Measurements from ENCODE around the gene RASA3. TPM values are rescaled to one million over a fixed set of nuclear protein-coding genes. Genes with fewer than 3 reads are reported as not detected.

Gene RASA3
- total RNA-seq, 1 donor from 2014 or later = 29.9 TPM

GRCh38 chr13:114018461-114019055, 113.9 kb downstream of the RASA3 start:
- no peaks in the 10 kb centered on the region for H3K9me3 Mint-ChIP-seq (ENCODE audit: low read depth)
- no peak overlapping the region for H3K27ac Mint-ChIP-seq (ENCODE audit: unreplicated experiment)
- H3K4me1 Mint-ChIP-seq (ENCODE audit: low read depth) = no peaks in the 10 kb centered on the region
- peaks cover 23% of the 10 kb centered on the region for H3K36me3 Mint-ChIP-seq (ENCODE audit: low read depth)
- H3K4me3 Mint-ChIP-seq (ENCODE audit: unreplicated experiment) = no peak overlapping the region
- TF ChIP-seq CTCF (IDR thresholded peaks at IDR 0.05) = no peak
- H3K27me3 Mint-ChIP-seq (ENCODE audit: low read depth) = no peaks in the 10 kb centered on the region
- DNase-seq (ENCODE audit: low spot score) = no peak

DNA sequence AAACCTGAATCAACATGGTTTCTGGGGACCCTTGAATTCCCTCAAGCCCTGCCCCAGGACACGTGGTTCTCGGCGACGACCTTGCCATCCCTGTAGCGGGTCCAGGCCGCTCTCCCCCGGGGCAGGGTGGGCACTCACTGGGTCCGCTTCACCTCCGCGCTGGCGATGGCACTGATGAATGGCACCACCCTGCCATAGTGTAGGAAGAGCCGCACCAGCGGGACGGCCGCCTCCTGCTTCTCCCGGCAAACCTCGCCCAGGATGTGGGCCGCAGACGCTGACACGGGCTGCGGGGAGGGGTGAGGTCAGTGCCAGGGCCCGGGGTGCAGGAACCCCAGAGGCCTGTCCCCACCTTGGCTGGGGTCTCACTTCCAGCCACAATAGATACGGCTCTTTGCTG, 114.5 kb downstream of the RASA3 start:
- H3K36me3 Mint-ChIP-seq (ENCODE audit: low read depth) = peaks cover 20% of the 10 kb centered on the region
- no peak overlapping the region for H3K4me3 Mint-ChIP-seq (ENCODE audit: unreplicated experiment)
- no peak for DNase-seq (ENCODE audit: low spot score)
- H3K9me3 Mint-ChIP-seq (ENCODE audit: low read depth) = no peaks in the 10 kb centered on the region
- no peaks in the 10 kb centered on the region for H3K4me1 Mint-ChIP-seq (ENCODE audit: low read depth)
- no peak for TF ChIP-seq CTCF (IDR thresholded peaks at IDR 0.05)
- no peaks in the 10 kb centered on the region for H3K27me3 Mint-ChIP-seq (ENCODE audit: low read depth)
- no peak overlapping the region for H3K27ac Mint-ChIP-seq (ENCODE audit: unreplicated experiment)

GRCh38 chr13:114017028-114017630, 115.3 kb downstream of the RASA3 start:
- H3K4me1 Mint-ChIP-seq (ENCODE audit: low read depth) = no peaks in the 10 kb centered on the region
- H3K27me3 Mint-ChIP-seq (ENCODE audit: low read depth) = no peaks in the 10 kb centered on the region
- H3K27ac Mint-ChIP-seq (ENCODE audit: unreplicated experiment) = no peak overlapping the region
- H3K9me3 Mint-ChIP-seq (ENCODE audit: low read depth) = no peaks in the 10 kb centered on the region
- no peak overlapping the region for H3K4me3 Mint-ChIP-seq (ENCODE audit: unreplicated experiment)
- TF ChIP-seq CTCF (IDR thresholded peaks at IDR 0.05) = peak; percentile 66
- H3K36me3 Mint-ChIP-seq (ENCODE audit: low read depth) = peaks cover 20% of the 10 kb centered on the region
- no peak for DNase-seq (ENCODE audit: low spot score)

DNA sequence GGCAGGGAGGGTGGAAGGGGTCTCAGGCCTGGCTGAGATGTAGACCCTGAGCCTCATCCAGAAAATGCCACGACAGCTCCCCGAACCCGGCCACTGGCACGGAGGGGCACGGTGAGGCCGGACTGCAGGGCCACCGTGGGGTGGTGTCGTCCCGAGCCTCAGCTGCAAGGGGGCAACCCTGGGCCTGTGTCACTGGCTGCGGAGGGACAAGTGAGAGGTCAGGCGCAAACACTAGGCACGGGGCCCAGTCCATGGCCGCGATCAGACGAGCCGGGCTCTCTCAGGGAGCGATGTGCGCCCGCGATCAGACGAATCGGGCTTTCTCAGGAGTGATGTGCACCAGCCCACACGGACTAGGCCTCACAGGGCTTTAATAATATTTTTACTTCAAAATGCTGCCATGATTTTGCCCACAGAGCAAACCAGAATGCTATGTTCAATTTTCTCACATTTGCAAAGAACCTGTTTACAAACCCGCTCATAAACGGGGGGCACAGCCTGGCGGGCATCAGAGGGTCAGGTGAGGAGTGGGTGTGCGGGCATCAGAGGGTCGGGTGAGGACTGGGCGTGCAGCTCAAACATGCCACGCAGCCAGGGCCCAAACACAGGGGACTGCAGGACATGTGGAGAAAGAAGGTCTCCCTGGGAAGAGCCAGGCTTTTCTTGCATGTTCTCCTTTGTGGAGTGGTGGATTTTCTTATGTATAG, 115.9 kb downstream of the RASA3 start:
- Mint-ChIP-seq H3K9me3 (ENCODE audit: low read depth) (no peaks in the 10 kb centered on the region), H3K36me3 (ENCODE audit: low read depth) (peaks cover 18% of the 10 kb centered on the region), H3K4me1 (ENCODE audit: low read depth) (no peaks in the 10 kb centered on the region), H3K27me3 (ENCODE audit: low read depth) (no peaks in the 10 kb centered on the region), H3K4me3 (ENCODE audit: unreplicated experiment) (no peak overlapping the region), H3K27ac (ENCODE audit: unreplicated experiment) (no peak overlapping the region)
- DNase-seq (ENCODE audit: low spot score) = no peak
- TF ChIP-seq CTCF (IDR thresholded peaks at IDR 0.05) = no peak

DNA sequence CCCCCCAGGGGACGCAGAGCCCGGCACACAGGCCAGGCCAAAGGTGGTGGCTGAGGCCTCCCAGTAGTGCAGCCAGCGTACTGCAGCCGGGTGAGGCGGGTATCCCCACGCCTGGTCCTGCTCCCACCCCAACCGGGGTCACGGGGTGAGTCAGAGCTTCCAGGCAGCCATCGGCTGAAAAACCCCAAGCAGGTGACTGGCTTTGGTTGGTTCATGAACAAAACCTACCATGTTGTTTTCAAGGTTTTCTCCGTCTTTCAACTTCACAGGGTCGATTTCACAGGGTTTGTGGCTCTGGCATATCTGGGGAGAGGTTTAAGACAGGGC, 116.5 kb downstream of the RASA3 start:
- no peak for DNase-seq (ENCODE audit: low spot score)
- no peak overlapping the region for H3K27ac Mint-ChIP-seq (ENCODE audit: unreplicated experiment)
- no peaks in the 10 kb centered on the region for H3K27me3 Mint-ChIP-seq (ENCODE audit: low read depth)
- no peak for TF ChIP-seq CTCF (IDR thresholded peaks at IDR 0.05)
- H3K9me3 Mint-ChIP-seq (ENCODE audit: low read depth) = no peaks in the 10 kb centered on the region
- peaks cover 18% of the 10 kb centered on the region for H3K36me3 Mint-ChIP-seq (ENCODE audit: low read depth)
- no peak overlapping the region for H3K4me3 Mint-ChIP-seq (ENCODE audit: unreplicated experiment)
- H3K4me1 Mint-ChIP-seq (ENCODE audit: low read depth) = no peaks in the 10 kb centered on the region

All from chondrocyte (in vitro differentiated cells).